HL-60 (cell line): ENCODE data around the gene MEN1.

Experiments used
- GABPA ChIP-seq: IDR thresholded peaks from 2 replicates; pipeline ENCODE4 v1.6.1; 2012; ENCODE audit warnings: low read depth
- TF ChIP-seq, protein P1 (sequence below): IDR thresholded peaks from one replicate; pipeline ENCODE4 v1.5.1; 2011; ENCODE audit warnings: low read length, control low read depth, inconsistent platforms; ENCODE audit not compliant: insufficient read depth

GRCh38 chr11:64809781-64810241 lies 540 bp downstream of the MEN1 start:
- TF ChIP-seq, protein P1, sequence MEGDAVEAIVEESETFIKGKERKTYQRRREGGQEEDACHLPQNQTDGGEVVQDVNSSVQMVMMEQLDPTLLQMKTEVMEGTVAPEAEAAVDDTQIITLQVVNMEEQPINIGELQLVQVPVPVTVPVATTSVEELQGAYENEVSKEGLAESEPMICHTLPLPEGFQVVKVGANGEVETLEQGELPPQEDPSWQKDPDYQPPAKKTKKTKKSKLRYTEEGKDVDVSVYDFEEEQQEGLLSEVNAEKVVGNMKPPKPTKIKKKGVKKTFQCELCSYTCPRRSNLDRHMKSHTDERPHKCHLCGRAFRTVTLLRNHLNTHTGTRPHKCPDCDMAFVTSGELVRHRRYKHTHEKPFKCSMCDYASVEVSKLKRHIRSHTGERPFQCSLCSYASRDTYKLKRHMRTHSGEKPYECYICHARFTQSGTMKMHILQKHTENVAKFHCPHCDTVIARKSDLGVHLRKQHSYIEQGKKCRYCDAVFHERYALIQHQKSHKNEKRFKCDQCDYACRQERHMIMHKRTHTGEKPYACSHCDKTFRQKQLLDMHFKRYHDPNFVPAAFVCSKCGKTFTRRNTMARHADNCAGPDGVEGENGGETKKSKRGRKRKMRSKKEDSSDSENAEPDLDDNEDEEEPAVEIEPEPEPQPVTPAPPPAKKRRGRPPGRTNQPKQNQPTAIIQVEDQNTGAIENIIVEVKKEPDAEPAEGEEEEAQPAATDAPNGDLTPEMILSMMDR, result no peak
- no peak for TF ChIP-seq GABPA
